GM12878 (cell line): ENCODE data around the gene ATP2C1.

ENCODE experiments used
- BHLHE40 ChIP-seq, 2 experiments: fragments of 450-650 bp in 1 of 2; IDR thresholded peaks; 2 replicates each; pipeline ENCODE4 v1.6.1; 2011 to 2017; ENCODE audit warnings: low read depth in 2 of 2, borderline replicate concordance in 1 of 2, improper control_type of control experiment in 1 of 2, low read length in 1 of 2, mild to moderate bottlenecking in 1 of 2
- BRCA1 ChIP-seq: IDR thresholded peaks from 2 replicates; pipeline ENCODE4 v1.6.1; 2011; ENCODE audit warnings: low read depth, low read length, improper control_type of control experiment
- CTCF ChIP-seq, 3 experiments: IDR thresholded peaks in 2 of 3; conservative IDR thresholded peaks in 1 of 3; 2 replicates each; pipeline ENCODE4 v1.5.1; 2011; ENCODE audit warnings: low read depth in 3 of 3, low read length in 3 of 3, mild to moderate bottlenecking in 3 of 3, control low read depth in 2 of 3, moderate library complexity in 2 of 3, inconsistent platforms in 1 of 3, mixed read lengths in 1 of 3; ENCODE audit not compliant: control insufficient read depth in 2 of 3, insufficient read depth in 1 of 3; ENCODE audit errors: extremely low read depth in 1 of 3
- EZH2 ChIP-seq: IDR thresholded peaks from 2 replicates; pipeline ENCODE4 v1.6.1; 2012; ENCODE audit warnings: low read depth, mild to moderate bottlenecking, control low read depth, inconsistent platforms, low read length, borderline replicate concordance; ENCODE audit not compliant: control insufficient read depth
- POLR2AphosphoS5 ChIP-seq: IDR thresholded peaks from 2 replicates; pipeline ENCODE4 v1.6.1; 2011; ENCODE audit warnings: mild to moderate bottlenecking, low read length, inconsistent platforms

- TF ChIP-seq POLR2AphosphoS5 (no peak), CTCF (IDR thresholded peaks at IDR 0.05 in 2 of 3, conservative IDR thresholded peaks at IDR 0.05 in 1 of 3; ENCODE audit: control insufficient read depth in 2 of 3, extremely low read depth in 1 of 3, insufficient read depth in 1 of 3, low read depth in 3 of 3, low read length in 3 of 3) (no peak), BRCA1 (no peak), BHLHE40 (IDR thresholded peaks at IDR 0.05; ENCODE audit: borderline replicate concordance in 1 of 2, low read depth in 2 of 2, low read length in 1 of 2) (no peak), EZH2 (no peak)
Observed at GRCh38 chr3:130973406-130973805, 79.5 kb downstream of the ATP2C1 start.
